ENCODE data around the gene SLC22A24.
"Not testable (repeated sequence)": the region's sequence is repeated elsewhere in the genome, so short reads cannot be mapped to it uniquely, and the experiment has no call there.

The SLC22A24 gene

GRCh38 chr11:63144121-63144520 lies at the start of gene SLC22A24:
TSS of gene SLC22A24 (minus strand) at chr11:63144221. CDS start at chr11:63143779, 442 bp downstream.
- no peak for DNase-seq

- DNase-seq = no peak
Measured at GRCh38 chr11:63180536-63180935, 36.5 kb upstream of the SLC22A24 start.

GRCh38 chr11:63179432-63180041 lies 35.5 kb upstream of the SLC22A24 start:
- DNase-seq = no peak

GRCh38 chr11:63177872-63178271 lies 33.9 kb upstream of the SLC22A24 start:
- DNase-seq = no peak

GRCh38 chr11:63165706-63166310 lies 21.8 kb upstream of the SLC22A24 start:
- no peak for DNase-seq

- DNase-seq = no peak
Measured at GRCh38 chr11:63155794-63156193, 11.8 kb upstream of the SLC22A24 start.

GRCh38 chr11:63146581-63146980 lies 2.6 kb upstream of the SLC22A24 start:
- no peak for DNase-seq

- no peak for DNase-seq
Measured at GRCh38 chr11:63142459-63142858, 1.6 kb downstream of the SLC22A24 start.

- DNase-seq = no peak
Measured at GRCh38 chr11:63132985-63133775, 10.8 kb downstream of the SLC22A24 start.

GRCh38 chr11:63099555-63099954 lies 44.5 kb downstream of the SLC22A24 start:
- DNase-seq = no peak

- DNase-seq = no peak
Measured at GRCh38 chr11:63080682-63081081, 63.3 kb downstream of the SLC22A24 start.

GRCh38 chr11:63046203-63046602 lies 97.8 kb downstream of the SLC22A24 start:
- DNase-seq = not testable (repeated sequence)

GRCh38 chr11:63042596-63042995 lies 101.4 kb downstream of the SLC22A24 start:
- no peak for DNase-seq

GRCh38 chr11:63032457-63032856 lies 111.6 kb downstream of the SLC22A24 start:
- DNase-seq = no peak
